ENCODE results near the gene VAX1. TPM values are rescaled to one million over a fixed set of nuclear protein-coding genes. Genes with fewer than 3 reads are reported as not detected.

Gene VAX1
- total RNA-seq, 4 donors from 2014 or later = not detected

DNA sequence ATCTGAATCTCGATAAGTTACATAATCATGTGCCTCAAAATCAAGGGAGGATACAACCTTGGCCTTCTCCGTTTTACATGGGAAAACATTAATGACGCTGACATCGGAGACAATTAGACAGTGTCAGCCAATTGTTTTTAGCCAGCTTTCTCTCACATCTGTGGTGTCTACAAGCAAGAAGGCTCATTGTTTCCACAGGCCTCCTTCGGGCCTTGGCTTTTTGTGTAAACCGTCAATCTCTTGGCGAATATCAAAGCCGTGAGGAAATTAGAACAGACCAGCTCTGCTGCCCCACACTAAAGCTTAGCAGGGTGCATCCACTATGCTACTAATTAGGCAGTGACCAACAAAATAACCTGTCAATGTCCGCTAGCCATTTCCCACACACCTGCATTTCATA, 43.2 kb downstream of the VAX1 start:
- TF ChIP-seq CTCF (IDR thresholded peaks at IDR 0.05; ENCODE audit: low read depth) = no peak

DNA sequence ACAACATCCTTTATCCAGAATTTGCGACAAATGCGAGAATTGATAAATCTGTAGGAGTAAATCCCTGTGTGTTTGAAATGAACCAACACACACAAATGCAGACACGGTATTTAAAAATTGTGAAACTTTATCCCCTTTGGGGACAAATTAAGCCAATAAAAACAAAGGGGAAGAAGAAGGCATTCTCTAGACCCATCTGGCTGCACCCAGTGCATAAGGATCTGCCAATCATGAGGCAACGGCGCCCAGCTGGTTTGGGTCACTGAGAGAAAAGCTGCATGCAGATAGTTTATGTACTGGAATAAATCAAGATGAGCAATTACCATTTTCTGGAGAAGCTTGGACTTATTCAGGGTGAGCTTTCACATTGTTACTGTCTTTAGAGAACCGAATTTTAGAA, 45.7 kb downstream of the VAX1 start:
- no peak for TF ChIP-seq CTCF (IDR thresholded peaks at IDR 0.05; ENCODE audit: low read depth)

GRCh38 chr10:117090834-117091233, 47.2 kb downstream of the VAX1 start:
- TF ChIP-seq CTCF (IDR thresholded peaks at IDR 0.05; ENCODE audit: low read depth) = no peak

- no peak for TF ChIP-seq CTCF (IDR thresholded peaks at IDR 0.05; ENCODE audit: low read depth)
Observed at GRCh38 chr10:117087521-117087920, 50.5 kb downstream of the VAX1 start.

DNA sequence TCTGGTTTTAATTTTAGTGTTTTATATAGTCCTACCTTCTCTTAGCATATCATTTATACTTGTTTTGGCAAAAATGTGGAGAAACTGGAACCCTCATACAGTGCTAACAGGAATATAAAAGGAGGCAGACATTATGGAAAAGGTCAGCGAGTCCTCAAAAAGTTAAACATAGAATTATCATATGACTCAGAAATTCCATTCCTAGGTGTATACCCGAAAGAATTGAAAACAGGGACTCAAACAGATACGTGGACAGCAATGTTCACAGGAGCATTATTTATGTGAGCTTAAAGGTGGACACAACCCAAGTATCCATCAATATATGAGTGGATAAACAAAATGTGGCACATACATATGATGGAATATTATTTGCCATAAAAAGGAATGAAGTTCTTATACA, 51.5 kb downstream of the VAX1 start:
- TF ChIP-seq CTCF (IDR thresholded peaks at IDR 0.05; ENCODE audit: low read depth) = no peak

Small RNAs within 50 kb of the gene (small RNA-seq; reads per million reads assigned to genes)
- gene MIR3663 = not detected

Other genes with a start within 250 kb of the VAX1 start
- gene SHTN1, start 133.1 kb downstream of the VAX1 start, total RNA-seq = 10 to 100 TPM in 3 of 4 donors, 1 to 10 TPM in 1; 8.1 to 36.7 (median 20.0) TPM
- gene KCNK18, start 59.2 kb upstream of the VAX1 start, total RNA-seq = not detected
- 1 to 10 TPM in 2 of 4 donors, under 1 TPM in 1, not detected in 1; 0.51 to 2.0 (median 2.0) TPM for gene SLC18A2, start 102.8 kb upstream of the VAX1 start, total RNA-seq
- 10 to 100 TPM; 28.6 to 54.3 (median 34.8) TPM for gene PDZD8, start 237.2 kb upstream of the VAX1 start, total RNA-seq

Data from subcutaneous adipose tissue (tissue), 4 donors.